ENCODE measurements around the gene CXorf58. TPM values are rescaled to one million over a fixed set of nuclear protein-coding genes. Genes with fewer than 3 reads are reported as not detected.

Gene CXorf58
- total and polyA plus RNA-seq, 2 of the 4 experiments (the other 2 are of a cell fraction) = not detected

- Histone ChIP-seq H3K18ac (ENCODE audit: low read depth, low read length) (no peak overlapping the region), H2BK5ac (ENCODE audit: low read depth, low read length, poor library complexity, severe bottlenecking) (no peak overlapping the region), H4K5ac (ENCODE audit: low read depth, low read length) (no peak overlapping the region), H3K4me3 (ENCODE audit: insufficient read depth, low read depth, low read length) (no peak overlapping the region), H4K8ac (ENCODE audit: low read depth in 2 of 2, low read length in 2 of 2) (no peak overlapping the region), H2BK20ac (ENCODE audit: low read depth, low read length) (no peak overlapping the region), H3K27ac (ENCODE audit: insufficient read depth, low read length) (no peak overlapping the region), H3K27me3 (ENCODE audit: control insufficient read depth, insufficient read depth, low read length) (no peaks in the 10 kb centered on the region), H2BK120ac (ENCODE audit: low read depth, low read length) (no peak overlapping the region), H3K4ac (ENCODE audit: low read depth, low read length) (no peak overlapping the region), H3K23ac (ENCODE audit: low read depth, low read length) (no peak overlapping the region), H3K4me1 (ENCODE audit: control insufficient read depth, insufficient read depth, low read length) (no peaks in the 10 kb centered on the region), H3K9me1 (ENCODE audit: insufficient read depth, low read length) (no peaks in the 10 kb centered on the region), H2AK5ac (ENCODE audit: low read depth, low read length) (no peak overlapping the region), H4K20me1 (ENCODE audit: insufficient read depth, low read length) (no peaks in the 10 kb centered on the region), H2AK9ac (replicated peaks; ENCODE audit: low read depth, low read length, poor library complexity) (no peak overlapping the region), H3K36me3 (ENCODE audit: control insufficient read depth, insufficient read depth, low read length) (no peaks in the 10 kb centered on the region), H3K79me1 (ENCODE audit: low read depth in 1 of 2, low read length in 2 of 2) (no peaks in the 10 kb centered on the region), H3K4me2 (ENCODE audit: low read depth, low read length) (no peak overlapping the region), H3K56ac (ENCODE audit: extremely low read depth, insufficient read depth, low read length) (no peak overlapping the region), H4K91ac (ENCODE audit: insufficient read depth, low read depth, low read length) (no peak overlapping the region), H3K9ac (ENCODE audit: low read depth, low read length) (no peak overlapping the region), H3K14ac (replicated peaks; ENCODE audit: low read depth, low read length) (no peak overlapping the region), H2AFZ (replicated peaks; ENCODE audit: low read length, poor library complexity) (no peak overlapping the region), H3K9me3 (ENCODE audit: control insufficient read depth, insufficient read depth, low read length) (no peaks in the 10 kb centered on the region), H2BK15ac (ENCODE audit: low read depth, low read length) (no peak overlapping the region)
- CTCF ChIA-PET = no interaction called here
- TF ChIP-seq BHLHE40 (IDR thresholded peaks at IDR 0.05; ENCODE audit: low read depth, low read length) (no peak), RAD21 (IDR thresholded peaks at IDR 0.05; ENCODE audit: low read length) (no peak), MXI1 (IDR thresholded peaks at IDR 0.05; ENCODE audit: borderline replicate concordance, low read depth, low read length) (no peak), RFX5 (IDR thresholded peaks at IDR 0.05; ENCODE audit: low read depth, low read length) (no peak), MAZ (IDR thresholded peaks at IDR 0.05; ENCODE audit: borderline replicate concordance, low read depth, low read length) (no peak)
- dilution Hi-C loops (cut with HindIII; ENCODE audit: low sequenced_read_pairs, unreplicated experiment) = no loop called here
- DNase-seq = no peak
- POLR2A ChIA-PET (ENCODE audit: unreplicated experiment) = interaction anchor here (0.6 kb wide), 1 partner anchor 86 kb away, joined by 3 read pairs; no protein-coding TSS in a partner anchor
- ATAC-seq (ENCODE audit: low read depth) = no peak
- no CpG with 5 or more reads among the region's 2 CpGs for WGBS, 2 experiments (ENCODE audit: extremely low coverage in 2 of 2, insufficient read length in 1 of 2)
- in situ Hi-C loops (cut with MboI; ENCODE audit: low sequenced_read_pairs) = no loop called here
- intact Hi-C loops (cut with micrococcal nuclease) = no loop called here
- BruUV-seq (replicated peaks) = no TSS peak
Measured at GRCh38 chrX:23870041-23870440, 37.8 kb upstream of the CXorf58 start.

All from IMR-90 (cell line).